K562 (cell line): ENCODE data around the gene TMEM209. TPM values are rescaled to one million over a fixed set of nuclear protein-coding genes. Genes with fewer than 3 reads are reported as not detected.

Experiments used
- ARID2 ChIP-seq: fragments of 450-650 bp; IDR thresholded peaks from 2 replicates; pipeline ENCODE4 v1.6.1; 2017; ENCODE audit warnings: antibody characterized with exemption, mild to moderate bottlenecking
- CBX5 ChIP-seq: IDR thresholded peaks from 2 replicates; pipeline ENCODE4 v1.6.1; 2014; ENCODE audit warnings: low read depth, borderline replicate concordance
- DNMT1 ChIP-seq: fragments of 450-650 bp; IDR thresholded peaks from 2 replicates; pipeline ENCODE4 v1.6.1; 2016; ENCODE audit warnings: antibody characterized with exemption, mild to moderate bottlenecking
- ETV5 ChIP-seq: sonication (generic); formaldehyde crosslinking; IDR thresholded peaks from 2 replicates; pipeline ENCODE4 v1.4.0; 2020; ENCODE audit warnings: low read depth, mild to moderate bottlenecking, missing genetic modification reagents
- FUS ChIP-seq: fragments of 200-400 bp; formaldehyde crosslinking; optimal IDR thresholded peaks from 2 replicates; pipeline ENCODE3; 2017; ENCODE audit warnings: low read depth, low read length
- HDAC6 ChIP-seq: IDR thresholded peaks from 2 replicates; pipeline ENCODE4 v1.6.1; 2012; ENCODE audit warnings: low read depth, mild to moderate bottlenecking, control low read depth, inconsistent platforms, low read length, moderate library complexity
- ID3 ChIP-seq, 2 experiments: fragments of 250-450 bp in 1 of 2; fragments of 450-650 bp in 1 of 2; sonication (Bioruptor Pico) in 1 of 2; IDR thresholded peaks; 2 replicates each; pipeline versions ENCODE4 v1.6.1 to v1.8.0; 2016 to 2021; ENCODE audit warnings: mild to moderate bottlenecking in 2 of 2, moderate library complexity in 2 of 2, missing compliant biosample characterization in 1 of 2, missing genetic modification characterization in 1 of 2
- MAFK ChIP-seq: IDR thresholded peaks from 2 replicates; pipeline ENCODE4 v1.6.1; 2011; ENCODE audit warnings: low read length, improper control_type of control experiment
- NFIX ChIP-seq: fragments of 250-450 bp; sonication (Bioruptor Pico); IDR thresholded peaks from 2 replicates; pipeline ENCODE4 v1.4.0; 2020; ENCODE audit warnings: low read depth, mild to moderate bottlenecking, moderate library complexity
- POLR3A ChIP-seq: IDR thresholded peaks from 2 replicates; pipeline ENCODE4 v1.6.1; 2011; ENCODE audit warnings: borderline replicate concordance, mild to moderate bottlenecking, moderate library complexity; ENCODE audit not compliant: insufficient read length, insufficient read depth; ENCODE audit errors: extremely low read depth
- PRDM10 ChIP-seq: fragments of 450-650 bp; IDR thresholded peaks from 2 replicates; pipeline ENCODE4 v1.6.1; 2018; ENCODE audit not compliant: partially characterized antibody
- SMARCA4 ChIP-seq: fragments of 450-650 bp; IDR thresholded peaks from 2 replicates; pipeline ENCODE4 v1.6.1; 2016
- SMARCA5 ChIP-seq: fragments of 450-650 bp; IDR thresholded peaks from 2 replicates; pipeline ENCODE4 v1.6.1; 2016
- WHSC1 ChIP-seq: IDR thresholded peaks from one replicate; pipeline ENCODE4 v1.6.1; 2012; ENCODE audit warnings: low read length, control low read depth, inconsistent platforms
- YY1 ChIP-seq, 3 experiments: IDR thresholded peaks; 2 replicates each; pipeline ENCODE4 v1.6.1; 2011; ENCODE audit warnings: low read length in 2 of 3, mild to moderate bottlenecking in 2 of 3, moderate library complexity in 2 of 3, borderline replicate concordance in 1 of 3, control low read depth in 1 of 3, low read depth in 1 of 3; ENCODE audit not compliant: insufficient read depth in 3 of 3, insufficient replicate concordance in 2 of 3, control insufficient read depth in 1 of 3, insufficient read length in 1 of 3; ENCODE audit errors: extremely low read depth in 1 of 3
- ZBTB17 ChIP-seq: fragments of 450-650 bp; formaldehyde crosslinking; IDR thresholded peaks from 2 replicates; pipeline ENCODE4 v1.4.0; 2020; ENCODE audit warnings: mild to moderate bottlenecking
- ZBTB5 ChIP-seq: fragments of 450-650 bp; IDR thresholded peaks from 2 replicates; pipeline ENCODE4 v1.6.1; 2017; ENCODE audit warnings: antibody characterized with exemption
- ZNF217 ChIP-seq: sonication (generic); formaldehyde crosslinking; IDR thresholded peaks from 2 replicates; pipeline ENCODE4 v1.8.0; 2022; ENCODE audit warnings: mild to moderate bottlenecking, missing genetic modification reagents
- ZNF507 ChIP-seq: conservative IDR thresholded peaks from 2 replicates; pipeline ENCODE4 v1.6.1; 2017; ENCODE audit warnings: missing genetic modification characterization, missing compliant biosample characterization
- polyA plus RNA-seq, 8 experiments: library from polyadenylated mRNA; depleted of rRNA in 4 of 8; stranded (reverse) in 5 of 8; unstranded in 3 of 8; fragments of >200 nt; fragmentation: Nextera tagmentation in 2 of 8; fragmentation: Illumina TruSeq in 1 of 8; extraction: Ambion mirVana in 2 of 8; extraction: Trizol in 1 of 8; gene quantifications; 2 replicates each; pipeline versions ENCODE4 v1.2.1 to v1.2.3, GENCODE V29; 2011 to 2014; ENCODE audit warnings: inconsistent platforms in 1 of 8, missing spikeins in 1 of 8
- total RNA-seq, 7 experiments: library from RNA; depleted of rRNA in 6 of 7; stranded (reverse); fragments of >200 nt in 6 of 7; fragmentation: Illumina TruSeq in 2 of 7; extraction: Trizol in 2 of 7; gene quantifications; 2 replicates each; pipeline versions ENCODE4 v1.2.1 to v1.2.3, GENCODE V29; 2011 to 2021; ENCODE audit warnings: low replicate concordance in 1 of 7

TMEM209 gene
- total and polyA plus RNA-seq, 9 of the 15 experiments (the other 6 are each of a cell fraction or from before 2014, with no cell fraction given) = 36.8 to 116 (median 76.6) TPM

GRCh38 chr7:130152493-130153210 is 52.6 kb downstream of the TMEM209 start (continued):
- peak; percentile 10 for TF ChIP-seq PRDM10
- TF ChIP-seq ETV5 (CRISPR knock-in tag) = 0 out of 2 replicates have a peak, but pooled peaks have one; percentile 24
- 0 out of 2 replicates have a peak, but pooled peaks have one; percentile 60 for TF ChIP-seq ZBTB5
- no peak for TF ChIP-seq DNMT1
- TF ChIP-seq POLR3A = no peak
- TF ChIP-seq WHSC1 = peak; percentile 39
- 0 out of 2 replicates have a peak, but pooled peaks have one; percentile 14 for TF ChIP-seq HDAC6
- no peak for TF ChIP-seq NFIX (CRISPR knock-in tag)
- TF ChIP-seq ZNF217 = peak; percentile 69; the same call in 1 of the 2 replicates
- no peak for TF ChIP-seq ID3 (CRISPR knock-in tag; IDR thresholded peaks at IDR 0.05)
- peak; percentile 21; the same call in 1 of the 2 replicates for TF ChIP-seq ID3 (tag; IDR thresholded peaks at IDR 0.05)
- TF ChIP-seq SMARCA4 = no peak; the same call in 1 of the 2 replicates
- TF ChIP-seq SMARCA5 = peak; percentile 72
- no peak for TF ChIP-seq ZBTB17
- TF ChIP-seq MAFK = no peak
- TF ChIP-seq ZNF507 = no peak
- no peak for TF ChIP-seq CBX5
- TF ChIP-seq FUS = no peak
- TF ChIP-seq ARID2 = peak; percentile 60; the same call in 1 of the 2 replicates
- TF ChIP-seq YY1 (IDR thresholded peaks at IDR 0.05; ENCODE audit: borderline replicate concordance in 1 of 3, control insufficient read depth in 1 of 3, extremely low read depth in 1 of 3, insufficient read depth in 3 of 3, insufficient read length in 1 of 3, insufficient replicate concordance in 2 of 3, low read depth in 1 of 3, low read length in 2 of 3) = no peak
